ENCODE measurements around the gene FAM200C.
"Not testable (repeated sequence)": the region's sequence is repeated elsewhere in the genome, so short reads cannot be mapped to it uniquely, and the experiment has no call there.

Gene FAM200C

DNA sequence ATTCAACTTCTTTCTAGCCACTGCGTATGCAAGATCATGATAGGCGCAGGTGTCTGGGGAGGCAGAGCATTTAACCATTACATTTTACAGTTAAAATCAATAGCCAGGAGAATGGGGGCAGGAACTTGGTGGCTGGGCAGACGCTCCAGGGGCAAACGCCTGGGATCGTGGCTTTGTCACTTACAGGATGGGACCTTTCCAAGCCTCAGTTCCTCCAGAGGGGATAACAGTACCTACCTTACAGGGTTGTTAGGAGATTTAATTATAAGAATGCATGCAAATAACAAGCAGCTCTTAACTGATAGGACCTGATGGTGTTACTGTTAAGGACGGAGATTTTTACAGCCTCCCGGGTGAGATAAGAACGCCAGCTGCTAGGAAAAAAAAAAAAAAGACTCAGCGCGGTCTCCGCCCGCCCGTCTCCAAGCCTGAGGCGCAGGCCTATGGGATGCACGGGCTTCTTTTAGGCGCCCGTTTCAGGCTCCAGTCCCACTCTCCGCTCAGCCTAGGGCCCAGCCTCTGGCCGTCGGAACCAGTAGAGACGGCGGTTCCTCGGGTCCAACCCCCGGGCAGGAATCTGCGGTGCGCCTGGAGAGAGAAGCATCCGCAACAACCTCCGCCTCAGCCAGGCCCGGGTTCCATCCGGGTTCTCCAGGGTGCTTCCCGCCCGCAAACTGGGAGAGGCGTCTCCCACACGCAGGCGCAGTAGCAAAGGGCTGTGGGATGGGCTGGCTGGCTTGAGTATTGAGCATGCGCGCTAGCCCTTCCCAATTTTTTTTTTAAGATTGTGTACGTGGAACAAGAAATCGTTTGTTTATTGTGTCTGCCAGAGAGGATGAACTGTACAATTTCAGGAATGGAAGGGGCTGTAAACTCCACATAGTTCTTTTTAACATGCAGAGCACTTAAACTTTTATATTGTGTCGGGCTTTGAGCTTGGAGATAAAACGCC, at the start of gene FAM200C:
Gene FAM200C (minus strand): TSS at position 653 of the 952 bp plus-strand sequence. CDS start 4,564 bp downstream, outside the sequence.
- H3K4me3 Mint-ChIP-seq = peak within 1 kb of the TSS; percentile 88
- peak within 1 kb of the TSS; percentile 93 for H3K27ac Mint-ChIP-seq
- H3K9me3 Mint-ChIP-seq = no peaks in the 10 kb centered on the region
- H3K27me3 Mint-ChIP-seq = no peaks in the 10 kb centered on the region
- peaks cover 22% of the 10 kb centered on the region for H3K4me1 Mint-ChIP-seq (ENCODE audit: low read depth)
- peaks cover 48% of the 10 kb centered on the region for H3K36me3 Mint-ChIP-seq (ENCODE audit: low read depth)
- peak; percentile 84 for DNase-seq

DNA sequence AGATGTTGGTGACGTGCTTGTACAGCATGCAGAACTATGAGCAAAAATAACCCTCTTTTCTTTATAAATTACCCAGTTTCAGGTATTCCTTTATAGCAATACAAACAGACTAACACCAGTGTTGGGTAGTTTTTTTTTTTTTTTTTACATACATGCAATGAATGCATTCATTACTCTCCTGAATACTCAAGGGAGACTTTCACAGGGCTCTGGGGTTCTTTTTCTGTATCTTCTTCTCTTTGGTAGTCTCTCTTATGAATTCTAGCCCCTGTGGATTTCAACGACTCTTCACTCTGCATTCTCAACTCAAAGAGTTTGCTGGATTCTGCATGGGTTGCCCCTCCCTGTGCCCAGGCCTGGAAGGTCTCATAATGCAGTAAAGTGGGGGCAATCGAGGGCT, 49.6 kb upstream of the FAM200C start:
- Mint-ChIP-seq H3K4me1 (ENCODE audit: low read depth) (peaks cover 18% of the 10 kb centered on the region), H3K9me3 (no peaks in the 10 kb centered on the region), H3K27me3 (no peaks in the 10 kb centered on the region), H3K4me3 (no peak overlapping the region), H3K27ac (no peak overlapping the region), H3K36me3 (ENCODE audit: low read depth) (no peaks in the 10 kb centered on the region)
- no peak for DNase-seq

DNA sequence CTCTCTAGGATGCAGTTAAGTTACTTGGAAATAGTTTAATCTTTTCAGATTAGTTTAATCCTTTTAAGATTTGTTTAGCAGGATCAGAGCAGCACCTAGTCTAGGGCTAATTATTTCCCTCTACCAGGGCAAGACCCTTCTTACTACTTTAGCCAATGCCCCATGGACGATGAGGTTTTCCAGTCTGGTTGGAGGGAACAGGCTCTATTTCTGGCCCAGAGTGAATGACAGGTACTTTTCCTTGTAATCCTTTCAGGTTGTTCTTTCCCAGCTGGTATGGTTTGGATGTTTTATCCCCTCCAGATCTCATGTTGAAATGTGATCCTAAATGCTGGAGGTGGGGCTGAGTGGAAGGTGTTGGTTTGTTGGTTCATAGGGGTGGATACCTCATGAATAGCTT, 49.0 kb upstream of the FAM200C start:
- no peak overlapping the region for H3K27ac Mint-ChIP-seq
- no peak overlapping the region for H3K4me3 Mint-ChIP-seq
- no peaks in the 10 kb centered on the region for H3K9me3 Mint-ChIP-seq
- no peak for DNase-seq
- no peaks in the 10 kb centered on the region for H3K27me3 Mint-ChIP-seq
- H3K36me3 Mint-ChIP-seq (ENCODE audit: low read depth) = no peaks in the 10 kb centered on the region
- H3K4me1 Mint-ChIP-seq (ENCODE audit: low read depth) = peaks cover 19% of the 10 kb centered on the region

DNA sequence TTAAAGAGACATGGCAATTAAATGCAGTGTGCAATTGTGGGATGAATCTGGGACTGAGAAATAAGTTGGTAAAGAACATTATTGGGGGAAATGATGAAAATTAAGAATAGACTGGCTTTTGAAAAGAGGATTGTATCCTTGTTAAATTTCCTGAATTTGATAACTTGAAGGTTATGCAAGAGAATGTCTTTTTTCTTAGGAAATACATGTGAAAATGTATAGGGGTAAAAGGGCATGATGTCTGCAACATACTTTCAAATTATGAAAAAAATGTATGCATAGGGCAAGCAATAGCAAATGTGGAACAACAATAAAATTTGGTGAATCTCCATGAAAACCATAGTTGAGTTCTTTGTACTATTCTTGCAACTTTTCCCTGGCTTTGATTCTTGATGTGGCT, 45.9 kb upstream of the FAM200C start:
- Mint-ChIP-seq H3K36me3 (ENCODE audit: low read depth) (no peaks in the 10 kb centered on the region), H3K4me3 (no peak overlapping the region), H3K27ac (no peak overlapping the region), H3K9me3 (no peaks in the 10 kb centered on the region), H3K4me1 (ENCODE audit: low read depth) (peaks cover 34% of the 10 kb centered on the region), H3K27me3 (no peaks in the 10 kb centered on the region)
- DNase-seq = no peak

DNA sequence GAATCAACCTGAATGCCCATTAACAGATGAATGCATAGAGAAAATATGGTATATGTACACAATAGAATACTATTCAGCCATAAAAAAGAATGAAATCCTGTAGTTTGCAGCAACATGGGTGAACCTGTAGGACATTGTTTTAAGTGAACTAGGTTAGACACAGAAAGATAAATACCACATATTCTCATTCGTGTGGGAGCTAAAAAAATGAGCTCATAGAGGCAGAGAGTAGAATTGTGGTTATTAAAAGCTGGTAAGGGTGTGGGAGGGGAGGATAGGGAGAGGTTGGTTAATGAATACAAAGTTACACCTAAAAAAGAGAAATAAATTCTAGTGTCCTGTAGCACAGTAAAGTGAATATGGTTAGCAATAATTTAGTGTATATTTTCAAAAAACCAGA, 45.3 kb upstream of the FAM200C start:
- no peaks in the 10 kb centered on the region for H3K9me3 Mint-ChIP-seq
- DNase-seq = no peak
- peaks cover 33% of the 10 kb centered on the region for H3K4me1 Mint-ChIP-seq (ENCODE audit: low read depth)
- no peaks in the 10 kb centered on the region for H3K27me3 Mint-ChIP-seq
- no peak overlapping the region for H3K4me3 Mint-ChIP-seq
- H3K36me3 Mint-ChIP-seq (ENCODE audit: low read depth) = no peaks in the 10 kb centered on the region
- H3K27ac Mint-ChIP-seq = no peak overlapping the region

DNA sequence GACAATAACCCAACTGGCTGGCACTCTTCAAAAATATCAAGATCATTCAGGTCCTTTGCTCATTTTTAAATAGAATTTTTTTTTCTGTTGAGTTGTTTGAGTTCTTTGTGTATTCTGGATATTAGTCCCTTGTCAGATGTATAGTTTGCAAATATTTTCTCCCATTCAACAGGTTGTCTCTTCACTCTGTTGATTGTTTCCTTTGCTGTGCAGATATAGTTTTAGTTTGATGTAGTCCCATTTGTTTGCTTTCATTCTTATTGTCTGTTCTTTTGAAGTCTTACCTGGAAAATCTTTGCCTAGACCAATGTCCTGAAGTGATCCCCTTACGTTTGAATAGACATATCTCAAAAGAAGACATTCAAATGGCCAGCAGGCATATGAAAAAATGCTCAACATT, 44.6 kb upstream of the FAM200C start:
- no peak for DNase-seq
- Mint-ChIP-seq H3K27me3 (no peaks in the 10 kb centered on the region), H3K4me3 (no peak overlapping the region), H3K4me1 (ENCODE audit: low read depth) (peaks cover 36% of the 10 kb centered on the region), H3K27ac (no peak overlapping the region), H3K9me3 (no peaks in the 10 kb centered on the region), H3K36me3 (ENCODE audit: low read depth) (no peaks in the 10 kb centered on the region)

DNA sequence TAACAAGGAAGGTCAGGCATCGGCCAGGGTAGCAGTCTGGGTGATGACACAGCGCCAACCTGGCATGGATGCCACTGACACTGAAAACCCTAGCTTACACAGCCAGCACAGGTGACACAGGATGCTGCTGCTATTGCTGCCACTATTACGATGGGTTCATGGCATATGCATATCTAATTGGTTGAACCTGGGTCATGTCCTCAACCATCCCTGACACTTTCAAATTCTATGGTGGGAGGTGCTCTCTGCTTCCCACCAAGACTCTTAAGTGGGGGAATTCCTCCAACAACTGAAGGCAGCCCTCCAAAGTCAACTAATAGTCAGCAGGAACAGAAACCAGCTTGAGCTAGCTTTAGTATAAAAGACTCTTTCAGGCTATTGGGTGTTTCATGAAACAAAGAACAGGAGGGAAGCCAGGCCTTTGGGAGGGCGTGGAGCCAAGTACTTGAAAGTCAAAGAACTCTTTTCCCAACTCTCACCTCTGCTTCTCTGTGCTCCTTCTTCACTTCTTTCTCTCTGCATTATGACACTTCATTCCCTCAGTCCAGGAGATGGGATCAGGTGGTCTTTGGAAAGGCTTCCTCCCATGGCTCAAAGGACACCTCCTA, 43.1 kb upstream of the FAM200C start:
- Mint-ChIP-seq H3K27ac (no peak overlapping the region), H3K27me3 (no peaks in the 10 kb centered on the region), H3K9me3 (no peaks in the 10 kb centered on the region), H3K4me1 (ENCODE audit: low read depth) (peaks cover 50% of the 10 kb centered on the region), H3K36me3 (ENCODE audit: low read depth) (peaks cover 2% of the 10 kb centered on the region), H3K4me3 (no peak overlapping the region)
- no peak for DNase-seq

DNA sequence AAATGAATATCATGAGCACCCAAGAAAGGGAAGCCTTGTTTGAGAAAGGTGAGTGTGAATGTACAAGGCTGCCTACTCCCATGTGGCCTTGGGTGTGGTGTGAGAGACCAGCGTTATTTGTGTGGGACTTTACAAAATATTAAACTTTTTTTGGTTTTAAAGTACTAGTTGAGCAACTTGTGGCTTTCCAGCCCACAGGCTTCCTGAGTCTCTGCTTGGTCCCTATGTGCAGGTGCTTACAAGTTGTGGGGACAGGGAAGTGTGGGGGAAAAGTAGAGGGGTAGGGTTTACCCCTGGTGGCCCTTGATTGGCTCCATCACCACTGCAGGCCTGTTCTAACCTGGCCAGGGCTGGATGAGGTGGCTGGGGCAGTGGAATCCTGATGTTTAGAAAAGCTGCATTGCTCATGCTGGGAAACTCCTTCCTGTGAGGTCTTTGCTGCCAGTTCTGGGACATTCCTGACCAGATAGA, 41.5 kb upstream of the FAM200C start:
- no peak overlapping the region for H3K27ac Mint-ChIP-seq
- no peak for DNase-seq
- H3K9me3 Mint-ChIP-seq = no peaks in the 10 kb centered on the region
- H3K4me3 Mint-ChIP-seq = no peak overlapping the region
- H3K4me1 Mint-ChIP-seq (ENCODE audit: low read depth) = peaks cover 61% of the 10 kb centered on the region
- H3K27me3 Mint-ChIP-seq = no peaks in the 10 kb centered on the region
- peaks cover 2% of the 10 kb centered on the region for H3K36me3 Mint-ChIP-seq (ENCODE audit: low read depth)

DNA sequence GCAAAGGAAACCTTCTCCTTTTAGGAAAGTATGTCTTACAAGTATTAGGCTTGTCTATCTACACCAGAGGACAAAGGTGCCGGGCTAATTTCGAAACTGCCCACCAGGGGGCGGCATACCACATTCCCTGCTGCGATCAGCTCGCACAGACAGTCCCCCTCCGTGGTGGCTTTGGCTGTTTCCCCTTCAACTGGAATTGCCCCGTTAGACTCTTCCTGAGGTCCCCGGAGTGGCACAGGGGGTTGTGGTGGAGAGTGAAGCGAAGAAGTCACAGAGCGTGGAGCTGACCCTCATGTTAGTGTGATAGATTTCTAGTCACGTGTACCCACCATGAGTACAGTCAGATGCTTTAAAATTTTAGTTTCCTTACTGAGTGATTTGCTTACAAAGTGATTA, 39.3 kb upstream of the FAM200C start:
- peaks cover 54% of the 10 kb centered on the region for H3K4me1 Mint-ChIP-seq (ENCODE audit: low read depth)
- peak; percentile 96 for DNase-seq
- H3K36me3 Mint-ChIP-seq (ENCODE audit: low read depth) = peaks cover 2% of the 10 kb centered on the region
- no peaks in the 10 kb centered on the region for H3K27me3 Mint-ChIP-seq
- H3K27ac Mint-ChIP-seq = peak overlapping the region; percentile 98
- peak overlapping the region; percentile 82 for H3K4me3 Mint-ChIP-seq
- no peaks in the 10 kb centered on the region for H3K9me3 Mint-ChIP-seq

DNA sequence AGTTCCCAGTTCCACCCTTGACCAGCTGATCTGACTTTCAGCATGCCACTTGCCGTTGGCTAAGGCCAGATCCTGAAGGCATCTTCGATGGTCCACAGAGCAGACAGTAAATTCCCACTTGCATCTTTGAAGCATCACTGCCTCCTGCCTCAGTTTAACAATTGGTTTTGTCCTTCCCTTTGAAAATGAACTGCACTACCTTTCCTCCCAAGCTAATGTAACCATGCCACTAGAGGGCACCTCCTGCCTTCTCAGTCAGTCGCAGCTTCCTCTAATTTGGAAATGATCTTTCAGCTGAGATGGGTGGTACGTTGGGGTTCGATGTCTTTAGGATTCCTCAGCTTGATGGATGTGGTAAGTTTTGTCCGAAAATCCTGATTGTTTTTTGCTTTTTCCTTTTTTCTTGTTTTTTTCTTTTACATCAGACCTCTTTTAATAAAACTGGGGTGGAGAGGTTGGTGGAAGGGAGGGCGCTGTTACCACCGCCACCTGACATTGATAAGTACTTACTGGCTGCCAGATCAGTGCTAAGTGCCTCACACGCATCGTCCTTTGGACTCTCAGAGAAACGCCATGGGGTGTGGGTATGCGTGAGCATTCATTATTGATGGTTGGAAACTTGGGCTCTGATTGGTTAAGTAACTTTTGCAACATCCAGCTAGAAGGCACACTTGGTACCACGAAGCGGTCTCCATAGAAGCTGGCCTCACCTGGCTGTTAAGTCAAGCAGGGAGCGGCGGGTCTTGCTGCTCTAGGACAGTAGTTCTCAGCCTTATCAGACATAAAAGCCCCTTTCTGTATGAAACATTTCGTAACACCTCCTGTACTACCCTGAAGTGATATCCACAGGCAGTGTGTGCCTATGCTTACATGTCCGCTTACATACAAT, 38.7 kb upstream of the FAM200C start:
- Mint-ChIP-seq H3K27ac (peak overlapping the region; percentile 98), H3K27me3 (no peaks in the 10 kb centered on the region), H3K36me3 (ENCODE audit: low read depth) (peaks cover 2% of the 10 kb centered on the region), H3K4me3 (peak overlapping the region; percentile 82), H3K9me3 (no peaks in the 10 kb centered on the region), H3K4me1 (ENCODE audit: low read depth) (peaks cover 54% of the 10 kb centered on the region)
- DNase-seq = peak; percentile 67

DNA sequence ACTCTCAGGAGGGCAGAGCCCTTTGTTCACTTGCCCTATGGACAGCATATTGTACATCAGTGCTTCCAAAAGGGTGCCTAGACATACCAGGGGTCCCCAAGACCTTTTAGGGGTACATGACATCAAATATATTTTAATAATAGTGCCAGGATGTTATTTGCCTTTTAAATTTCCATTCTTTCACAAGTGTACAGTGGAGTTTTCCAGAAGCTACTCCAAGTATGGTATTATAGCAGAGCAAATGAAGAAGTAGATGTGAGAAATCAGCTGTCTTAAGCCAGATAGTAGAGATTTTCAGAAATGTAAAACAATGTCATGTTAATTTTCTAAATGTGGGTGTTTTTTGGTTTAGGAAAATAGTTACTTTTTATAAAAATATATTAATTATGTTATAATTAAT, 37.4 kb upstream of the FAM200C start:
- H3K4me3 Mint-ChIP-seq = no peak overlapping the region
- H3K27me3 Mint-ChIP-seq = no peaks in the 10 kb centered on the region
- no peak for DNase-seq
- H3K36me3 Mint-ChIP-seq (ENCODE audit: low read depth) = peaks cover 2% of the 10 kb centered on the region
- H3K27ac Mint-ChIP-seq = peak overlapping the region; percentile 80
- no peaks in the 10 kb centered on the region for H3K9me3 Mint-ChIP-seq
- H3K4me1 Mint-ChIP-seq (ENCODE audit: low read depth) = peaks cover 50% of the 10 kb centered on the region

DNA sequence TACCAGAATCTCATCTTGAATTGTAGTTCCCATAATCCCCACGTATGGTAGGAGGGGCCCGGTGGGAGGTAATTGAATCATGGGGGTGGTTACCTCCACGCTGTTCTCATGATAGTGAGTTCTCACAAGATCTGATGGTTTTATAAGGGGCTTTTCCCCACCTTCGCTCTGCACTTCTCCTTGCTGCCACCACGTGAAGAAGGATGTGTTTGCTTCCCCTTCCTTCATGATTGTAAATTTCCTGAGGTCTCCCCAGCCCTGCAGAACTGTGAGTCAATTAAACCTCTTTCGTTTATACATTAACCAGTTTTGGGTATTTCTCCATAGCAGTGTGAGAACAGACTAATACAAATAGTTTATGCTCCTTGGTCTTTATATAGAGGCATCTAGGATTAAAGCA, 36.8 kb upstream of the FAM200C start:
- DNase-seq; H3K9me3 Mint-ChIP-seq; H3K4me3 Mint-ChIP-seq; H3K36me3 Mint-ChIP-seq (ENCODE audit: low read depth); H3K27me3 Mint-ChIP-seq: not testable (repeated sequence)
- Mint-ChIP-seq H3K27ac (peak overlapping the region; percentile 80), H3K4me1 (ENCODE audit: low read depth) (peaks cover 48% of the 10 kb centered on the region)

DNA sequence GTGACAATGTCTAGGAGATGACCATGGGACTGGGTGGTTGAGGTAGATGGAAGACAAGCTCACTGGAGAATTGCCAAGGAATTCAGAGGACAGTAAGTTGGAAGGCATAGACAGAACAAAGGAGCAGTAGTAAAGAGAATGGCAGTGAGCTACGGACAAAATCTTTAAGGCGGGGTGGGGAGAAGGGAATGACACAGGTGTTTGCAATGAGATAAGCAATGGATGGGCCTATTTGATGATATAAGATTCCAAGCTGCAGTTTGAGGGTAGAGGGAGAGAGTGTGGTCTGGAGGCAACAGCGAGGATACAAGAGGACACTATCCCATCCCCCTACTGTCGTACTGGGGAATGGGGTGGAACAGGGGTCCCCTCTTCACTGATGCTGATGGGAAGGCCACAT, 36.2 kb upstream of the FAM200C start:
- no peaks in the 10 kb centered on the region for H3K9me3 Mint-ChIP-seq
- H3K27ac Mint-ChIP-seq = no peak overlapping the region
- H3K27me3 Mint-ChIP-seq = no peaks in the 10 kb centered on the region
- no peak for DNase-seq
- H3K4me3 Mint-ChIP-seq = no peak overlapping the region
- H3K4me1 Mint-ChIP-seq (ENCODE audit: low read depth) = peaks cover 41% of the 10 kb centered on the region
- peaks cover 2% of the 10 kb centered on the region for H3K36me3 Mint-ChIP-seq (ENCODE audit: low read depth)

DNA sequence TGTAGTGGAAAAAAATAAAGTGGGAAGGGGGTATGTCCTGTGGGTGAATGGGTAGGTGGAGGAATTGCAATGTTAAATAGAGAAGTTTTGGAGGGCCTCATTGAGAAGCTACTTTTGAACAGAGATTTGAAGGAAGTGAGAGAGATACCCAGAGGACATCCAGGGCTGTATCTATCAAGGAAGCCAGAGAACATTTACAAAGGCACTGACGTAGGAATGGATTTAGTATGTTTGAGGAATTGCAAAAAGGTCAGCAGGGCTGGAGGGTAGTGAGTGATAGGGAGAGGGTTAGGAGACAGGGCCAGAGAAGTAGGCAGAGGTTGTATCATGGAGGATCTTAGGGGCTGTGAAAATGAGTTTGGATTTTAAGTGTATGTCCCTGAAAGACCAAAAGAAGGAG, 35.7 kb upstream of the FAM200C start:
- H3K4me3 Mint-ChIP-seq = no peak overlapping the region
- DNase-seq = no peak
- H3K4me1 Mint-ChIP-seq (ENCODE audit: low read depth) = peaks cover 37% of the 10 kb centered on the region
- H3K36me3 Mint-ChIP-seq (ENCODE audit: low read depth) = peaks cover 2% of the 10 kb centered on the region
- no peaks in the 10 kb centered on the region for H3K9me3 Mint-ChIP-seq
- H3K27ac Mint-ChIP-seq = no peak overlapping the region
- no peaks in the 10 kb centered on the region for H3K27me3 Mint-ChIP-seq

Data from activated T-cell treated with anti-CD3 and anti-CD28 coated beads, Interleukin-2, amount 50 U/mL, for 24 hours (primary cell).